Stromal cell of bone marrow (primary cell): Measurements from ENCODE around the gene TTN.

ENCODE experiments used
- DNase-seq: peaks from one replicate; pipeline ENCODE4 v3.0.0-alpha.2; 2012; ENCODE audit warnings: low read depth

The TTN gene

GRCh38 chr2:178485356-178485755 is 321.9 kb downstream of the TTN start:
- no peak for DNase-seq

DNA sequence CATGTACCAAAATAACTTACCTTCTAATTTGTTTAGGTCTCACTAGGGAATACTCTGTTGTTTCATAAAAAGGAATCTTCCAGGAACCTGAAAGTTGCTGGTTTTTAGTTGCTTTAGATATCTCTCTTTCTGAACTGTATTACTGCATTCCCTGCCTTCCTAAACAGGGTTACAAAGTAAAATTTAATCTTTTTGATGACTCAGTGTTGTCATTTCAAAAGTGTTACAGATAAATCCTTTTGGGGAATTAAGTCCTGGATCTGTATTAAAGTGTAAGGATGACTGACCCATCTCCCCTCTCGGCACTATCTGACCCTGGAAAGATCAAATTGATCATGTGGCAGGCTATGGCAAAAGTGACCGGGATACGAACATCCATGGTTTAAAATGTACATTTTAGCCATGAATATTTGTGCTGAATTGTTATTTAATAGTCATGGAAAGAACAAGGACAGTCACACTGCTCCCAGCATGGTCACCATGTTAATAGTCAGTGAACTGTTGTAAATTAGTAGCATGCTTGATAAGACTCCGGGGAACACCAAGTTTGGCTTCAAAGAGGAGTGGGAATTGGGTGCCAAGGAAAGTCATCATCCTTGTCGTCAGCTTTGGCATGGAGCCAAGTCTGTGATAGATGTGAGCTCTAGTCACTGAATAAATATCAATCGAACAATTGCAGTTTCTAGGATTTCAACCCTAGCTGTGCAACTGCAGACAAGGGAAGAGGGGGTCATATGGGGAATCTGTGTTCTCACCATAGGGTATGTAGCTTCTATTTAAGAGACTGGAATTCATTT is 322.8 kb downstream of the TTN start:
- DNase-seq = no peak

- DNase-seq = no peak
Observed at GRCh38 chr2:178482437-178482836, 324.8 kb downstream of the TTN start.

DNA sequence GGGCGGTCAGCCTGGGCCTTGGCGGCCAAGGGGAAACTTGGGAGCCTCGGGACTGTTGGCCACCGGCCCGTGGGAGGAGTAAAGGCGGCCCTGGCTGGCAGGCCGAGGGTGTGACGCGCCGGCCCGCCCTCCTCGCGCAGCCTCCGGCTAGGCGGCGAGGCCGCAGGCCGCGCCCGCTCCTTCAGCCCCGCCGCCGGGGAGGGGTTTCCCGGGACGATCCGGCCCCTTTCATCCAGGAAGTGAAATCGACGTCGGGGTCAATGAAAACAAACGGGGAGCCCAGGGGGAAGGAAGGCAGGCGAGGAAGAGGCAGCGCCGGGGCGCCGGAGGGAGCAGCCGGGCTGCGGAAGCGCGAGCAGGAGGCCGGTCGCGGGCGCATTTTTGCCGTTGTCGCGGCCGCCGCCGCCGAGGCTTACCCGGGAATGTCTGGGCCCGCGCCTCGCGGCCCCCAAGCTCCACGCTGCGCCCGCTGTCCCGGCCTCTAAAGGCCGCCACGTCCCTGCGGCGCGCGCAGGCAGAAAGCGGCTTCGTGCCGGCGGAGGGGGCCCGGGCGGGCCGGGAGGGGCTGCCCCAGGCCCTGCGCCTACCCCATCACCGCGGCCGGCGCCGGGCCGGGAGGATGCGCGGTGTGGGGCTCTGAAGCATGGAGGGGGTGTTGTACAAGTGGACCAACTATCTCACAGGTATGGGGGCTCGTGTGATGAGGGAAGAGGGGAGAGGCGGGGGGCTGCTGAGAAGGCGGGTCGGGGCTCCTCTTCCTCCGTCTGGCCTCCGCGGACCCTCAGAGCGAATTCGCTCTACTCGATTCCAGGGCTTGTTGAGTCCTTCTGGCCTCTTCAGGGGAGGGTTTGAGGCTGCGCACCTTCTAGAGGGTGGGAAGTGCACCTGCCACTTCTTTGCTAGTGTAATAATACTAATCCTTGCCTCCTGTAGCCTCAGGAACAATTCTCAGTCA is 326.7 kb downstream of the TTN start, which contains the start of gene PLEKHA3:
Gene PLEKHA3 (plus strand): TSS at position 231 of the 955 bp plus-strand sequence. CDS start 413 bp downstream, at position 644.
- DNase-seq = peak; percentile 94

DNA sequence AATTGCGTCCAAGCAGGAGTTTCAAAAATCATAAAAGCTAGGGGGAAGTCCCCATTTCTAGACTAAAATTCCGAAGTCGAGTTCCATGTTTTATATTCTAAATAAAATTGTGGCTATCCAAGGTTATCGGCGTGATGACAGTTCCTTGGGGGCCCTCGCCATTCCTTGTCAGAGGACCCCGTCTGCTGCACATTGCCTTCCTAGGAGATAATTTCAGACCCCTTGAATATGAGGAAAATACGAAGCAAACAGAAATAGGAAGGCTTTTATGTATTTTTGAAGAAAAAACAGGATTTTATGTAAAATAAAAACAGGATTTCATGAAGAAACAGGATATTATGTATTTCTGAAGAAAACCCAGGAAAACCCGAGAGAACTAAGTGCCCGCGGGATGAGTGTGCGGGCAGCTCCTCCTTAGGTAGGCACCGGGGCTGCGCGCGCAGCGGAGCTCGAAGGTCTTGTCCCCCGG is 327.4 kb downstream of the TTN start:
- DNase-seq = no peak

- no peak for DNase-seq
Observed at GRCh38 chr2:178479275-178479616, 328.0 kb downstream of the TTN start.

GRCh38 chr2:178478439-178479274 is 328.6 kb downstream of the TTN start, which contains the start of gene FKBP7:
Gene FKBP7 (minus strand): TSS chr2:178478600. CDS start chr2:178478499, 101 bp downstream.
- DNase-seq = peak; percentile 61

GRCh38 chr2:178478130-178478438 is 329.1 kb downstream of the TTN start:
- no peak for DNase-seq

DNA sequence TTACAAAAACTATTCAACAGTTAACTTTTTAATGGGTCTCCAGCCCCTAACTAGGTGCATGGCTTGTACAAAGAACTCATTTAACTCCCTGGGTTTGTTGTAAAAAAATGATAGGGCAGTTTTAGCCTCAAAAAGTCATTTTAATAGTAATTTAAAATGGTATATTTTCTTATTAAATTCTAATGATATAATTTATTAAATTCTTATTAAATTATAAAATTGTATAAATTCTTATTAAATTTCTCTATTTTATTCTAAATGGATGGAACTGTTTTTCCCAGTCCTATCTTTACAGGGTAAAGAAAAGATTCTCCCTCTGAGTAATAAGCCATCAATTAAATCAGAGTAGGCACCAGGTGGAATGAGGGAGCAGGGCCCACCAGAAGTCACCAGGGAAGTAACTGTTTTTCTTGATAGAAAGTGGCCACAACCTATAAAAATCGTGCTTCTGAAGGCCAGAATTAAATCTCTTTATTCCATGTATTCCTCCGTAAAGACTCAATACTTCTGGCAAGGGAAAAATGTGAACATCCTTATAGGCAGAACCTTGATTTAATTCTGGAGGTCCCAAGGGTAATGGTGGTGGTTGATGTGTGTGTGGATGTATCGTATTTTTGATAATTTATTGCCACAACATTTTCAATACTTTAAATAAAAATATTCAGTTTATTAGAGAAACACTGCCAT is 329.6 kb downstream of the TTN start:
- DNase-seq = no peak

DNA sequence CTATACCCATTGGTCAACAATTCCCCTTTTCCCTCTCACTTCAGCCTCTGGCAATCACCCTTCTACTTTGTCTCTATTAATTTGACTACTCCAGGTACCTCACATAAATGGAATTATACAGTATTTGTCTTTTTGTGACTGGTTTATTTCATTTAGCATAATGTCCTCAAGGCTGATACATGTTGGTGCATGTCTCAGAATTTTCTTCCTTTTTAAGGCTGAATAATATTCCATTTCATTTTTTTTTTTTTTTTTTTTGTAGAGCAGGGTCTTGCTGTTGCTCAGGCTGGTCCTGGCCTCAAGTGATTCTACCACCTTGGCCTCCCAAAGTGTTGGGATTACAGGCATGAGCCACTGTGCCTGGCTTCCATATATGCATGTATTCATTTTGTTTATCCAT is 330.7 kb downstream of the TTN start:
- DNase-seq = no peak
